Raji (cell line): ENCODE measurements around the gene TBX1.

Source experiments
- POLR2A ChIP-seq: IDR thresholded peaks from 2 replicates; pipeline ENCODE4 v1.6.1; 2011; ENCODE audit warnings: low read depth, low read length, control low read depth; ENCODE audit not compliant: insufficient read depth

TBX1 gene

DNA sequence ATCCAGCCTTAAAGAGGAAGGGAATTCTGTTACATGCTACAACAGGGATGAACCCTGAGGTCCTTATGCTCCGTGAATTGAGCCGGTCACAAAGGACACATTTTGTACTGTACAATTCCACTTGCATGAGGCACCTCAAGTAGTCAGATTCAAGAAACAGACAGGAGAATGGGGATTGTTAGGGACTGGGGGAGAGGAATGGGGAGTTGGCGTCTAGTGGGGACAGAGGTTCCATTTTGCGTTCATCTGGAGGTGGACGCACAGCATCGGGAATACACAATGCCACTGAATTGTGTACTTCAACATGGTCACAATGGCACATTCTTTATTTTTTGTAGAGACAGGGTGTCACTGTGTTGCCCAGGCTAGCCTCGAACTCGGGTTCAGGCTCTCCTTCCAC is 14.1 kb downstream of the TBX1 start:
- no peak for TF ChIP-seq POLR2A

DNA sequence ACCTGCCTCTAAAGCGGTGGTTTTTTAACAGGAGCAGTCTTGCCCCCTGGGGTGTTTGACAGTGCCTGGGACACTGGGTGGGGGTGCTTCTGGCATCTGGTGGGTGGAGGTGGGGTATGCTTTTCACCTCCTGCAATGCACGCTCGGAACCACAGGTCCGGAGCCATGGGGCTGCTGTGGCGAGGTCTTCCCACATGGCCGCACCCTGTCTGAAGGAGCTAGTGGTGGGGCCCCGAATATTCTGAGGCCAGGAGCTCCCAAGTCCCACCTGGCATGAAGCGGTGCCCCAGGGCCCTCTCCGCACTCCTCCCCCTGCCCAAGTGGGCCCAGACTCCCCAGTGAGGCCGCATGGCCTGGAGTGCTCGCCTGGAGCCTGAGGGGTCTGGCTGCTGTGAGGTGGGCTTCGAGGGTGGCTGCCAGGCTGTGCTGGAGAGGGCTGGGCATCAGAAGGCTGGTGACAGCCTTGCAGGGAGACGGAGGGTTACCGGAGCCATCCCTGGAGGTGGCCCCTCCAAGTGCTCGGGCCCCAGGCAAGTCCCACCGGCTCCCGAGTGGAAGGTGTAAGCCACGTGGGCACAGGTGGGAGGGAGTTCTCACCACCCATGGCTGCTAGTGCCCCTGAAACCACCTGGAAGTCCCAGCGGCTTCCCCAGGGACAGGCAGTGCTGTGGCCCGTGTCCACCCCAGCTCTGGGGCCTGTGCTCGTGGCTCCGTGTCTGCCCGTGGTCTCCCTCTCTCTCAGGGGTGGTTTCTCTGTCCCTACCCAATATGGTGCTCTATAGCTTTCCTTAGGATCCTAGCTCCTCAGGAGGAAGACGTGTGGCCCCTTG is 15.1 kb downstream of the TBX1 start:
- TF ChIP-seq POLR2A = no peak

DNA sequence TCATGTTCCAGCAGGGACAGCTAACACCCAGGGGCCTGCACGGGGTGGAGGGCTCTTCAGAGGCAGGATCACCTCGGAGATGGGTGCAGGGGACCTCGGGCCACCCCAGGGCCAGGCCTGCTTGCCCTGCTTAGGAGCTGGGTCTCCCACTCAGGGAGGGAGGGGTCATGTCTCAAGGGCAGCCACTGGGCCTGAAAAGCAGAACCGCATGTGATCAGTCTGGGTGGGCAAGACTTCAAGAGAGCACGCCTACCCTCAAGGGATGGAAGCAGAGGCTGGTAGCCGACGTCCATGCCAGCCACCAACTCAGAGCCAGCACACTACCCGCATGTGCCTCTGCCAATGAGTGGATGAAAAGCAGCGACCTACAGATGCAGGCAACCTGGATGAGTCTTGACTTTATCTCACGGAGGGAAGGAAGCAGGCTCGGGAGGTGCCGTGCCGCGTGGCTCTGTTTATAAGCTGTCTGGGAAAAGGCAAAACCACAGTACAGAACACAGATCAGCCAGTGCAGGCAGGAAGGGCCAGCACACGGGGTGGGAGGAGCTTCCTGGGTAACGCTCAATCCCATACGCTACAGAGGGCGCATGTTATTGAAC is 16.0 kb downstream of the TBX1 start:
- no peak for TF ChIP-seq POLR2A

DNA sequence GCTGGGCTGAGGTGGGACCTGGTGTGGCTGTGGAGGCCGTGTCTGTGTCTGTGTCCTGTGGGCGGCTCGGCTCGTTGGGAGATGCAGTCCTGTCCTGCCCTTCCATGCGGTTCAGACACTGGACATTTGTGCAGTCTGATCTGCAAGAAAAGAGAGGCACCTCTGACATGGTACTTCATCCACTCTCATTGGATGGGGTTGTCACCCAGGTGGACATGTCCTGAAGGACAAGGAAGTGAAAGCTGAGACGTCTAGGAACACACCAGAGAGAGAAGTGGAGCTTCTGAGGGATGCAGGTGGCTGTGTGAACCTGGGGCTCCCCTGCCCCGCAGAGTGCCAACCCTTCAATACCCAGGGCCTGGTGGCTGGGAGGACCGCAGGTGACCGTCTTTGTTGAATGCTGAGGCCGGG is 18.4 kb downstream of the TBX1 start:
- TF ChIP-seq POLR2A = no peak

DNA sequence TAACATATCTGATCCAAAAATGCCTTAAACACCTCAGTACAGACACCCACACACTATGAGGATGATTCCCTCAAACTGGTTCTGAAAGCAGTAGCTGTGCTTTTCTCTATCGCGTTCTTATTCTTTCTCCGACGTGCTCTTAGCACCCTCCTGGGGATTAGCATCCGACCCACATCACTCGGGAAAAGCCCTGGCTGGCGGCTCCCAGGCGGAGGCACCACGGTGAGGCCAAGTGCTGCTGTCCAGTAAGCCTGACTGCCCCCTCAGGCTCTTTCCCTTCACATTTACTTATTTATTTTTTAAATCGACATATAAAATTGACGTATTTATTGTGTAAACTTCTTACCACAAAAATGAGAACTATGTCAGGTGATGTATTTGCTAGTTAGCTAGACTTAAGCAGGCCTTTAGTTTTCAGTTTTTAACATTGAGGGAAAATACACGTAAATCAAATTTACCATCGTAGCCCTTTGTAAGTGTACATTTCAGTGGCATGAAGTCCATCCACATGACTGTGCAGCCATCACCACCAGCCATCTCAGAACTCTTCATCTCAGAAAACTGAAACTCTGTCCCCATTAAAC is 19.2 kb downstream of the TBX1 start:
- no peak for TF ChIP-seq POLR2A

DNA sequence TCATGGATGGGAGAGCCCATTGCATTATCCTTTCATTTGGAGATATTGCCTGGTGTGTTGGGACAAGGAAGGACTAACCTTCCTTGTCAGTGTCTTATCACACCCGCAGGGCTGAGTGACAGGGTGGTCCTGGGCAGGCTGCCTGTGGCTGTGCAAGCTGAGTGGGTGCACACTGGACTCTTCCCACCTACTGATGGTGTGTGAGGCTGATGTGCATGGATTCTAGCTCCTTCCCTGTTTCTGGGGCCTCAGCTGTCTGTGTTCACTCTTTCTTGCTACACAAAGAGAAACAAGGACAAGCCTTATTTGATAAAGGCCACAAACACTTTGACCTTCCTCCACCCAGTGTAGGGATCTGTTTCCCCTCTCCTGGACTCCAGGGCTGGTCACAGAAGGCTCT is 22.0 kb downstream of the TBX1 start:
- TF ChIP-seq POLR2A = no peak

DNA sequence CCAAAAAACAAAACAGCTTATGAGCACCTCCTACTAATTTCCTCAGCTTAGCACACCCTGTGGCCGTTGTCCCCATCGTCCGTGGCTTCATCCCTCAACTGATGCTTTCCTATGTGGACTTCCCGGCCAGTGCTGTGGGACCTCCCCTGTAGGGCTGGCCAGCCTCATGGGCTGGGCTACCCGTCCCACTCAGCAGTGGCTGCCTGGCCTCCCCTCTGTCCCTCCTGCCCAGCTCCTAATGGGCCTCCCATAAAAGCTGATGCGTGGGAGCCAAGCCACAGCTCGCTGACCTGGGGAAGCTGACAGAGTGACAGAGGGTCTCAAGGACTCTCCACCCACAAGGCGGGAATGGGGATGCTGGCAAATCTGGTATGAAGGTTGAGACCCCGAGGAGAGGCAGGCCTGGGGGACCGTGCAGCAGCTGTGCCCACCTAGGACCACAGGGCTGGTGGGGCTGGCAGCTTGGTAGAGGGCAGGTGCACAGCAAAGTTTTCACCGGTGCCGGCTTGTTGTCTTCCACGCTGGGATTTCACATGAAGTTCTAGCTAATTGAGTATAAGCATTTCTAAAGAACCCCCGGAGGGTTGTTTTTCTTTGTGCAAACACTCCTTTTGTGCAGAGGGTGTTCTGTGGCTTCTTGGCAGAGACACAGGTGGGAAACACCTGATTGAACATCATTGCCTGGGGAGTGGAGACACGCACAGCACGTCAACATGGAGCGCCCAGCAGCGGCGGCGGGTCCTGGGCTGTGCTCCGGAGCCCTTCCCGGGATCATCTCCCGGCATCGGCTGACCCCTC is 23.2 kb downstream of the TBX1 start:
- TF ChIP-seq POLR2A = no peak

DNA sequence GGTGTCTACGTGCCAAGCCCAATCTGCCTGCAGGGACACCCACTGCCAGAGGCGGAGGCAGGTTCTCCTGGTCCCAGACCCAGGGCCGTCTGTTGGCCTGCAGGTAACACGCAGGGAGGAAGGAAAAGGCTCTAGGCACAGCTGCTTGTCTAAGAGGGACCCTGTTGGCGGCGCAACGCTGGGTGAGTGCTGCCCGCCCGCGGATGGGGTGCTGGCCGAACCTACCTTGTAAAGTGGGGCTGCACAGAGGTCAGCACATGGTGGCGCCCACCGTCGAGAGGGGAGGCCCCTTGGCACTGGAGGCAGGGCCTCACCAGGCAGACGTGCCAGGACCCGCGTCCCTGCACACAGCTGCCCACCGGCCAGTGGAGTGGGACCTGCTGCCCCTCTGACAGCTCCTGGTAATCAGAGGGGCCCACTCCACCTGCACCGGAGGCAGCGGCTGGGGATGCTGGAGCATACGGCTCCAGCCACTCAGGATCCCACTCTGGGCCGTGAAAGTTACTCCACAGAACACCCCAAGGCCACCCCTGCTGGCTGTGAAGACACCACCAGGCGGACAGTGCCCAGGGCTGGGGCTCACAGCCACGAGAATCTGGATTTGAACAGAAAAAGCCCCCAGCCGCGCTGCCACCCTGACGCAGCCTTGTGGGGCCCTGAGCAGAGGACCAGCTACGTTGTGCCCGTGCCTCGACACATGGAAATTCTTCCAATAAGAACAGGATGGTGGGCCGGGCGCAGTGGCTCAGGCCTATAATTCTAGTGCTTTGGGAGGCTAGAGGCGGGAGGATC is 24.0 kb downstream of the TBX1 start:
- TF ChIP-seq POLR2A = no peak

DNA sequence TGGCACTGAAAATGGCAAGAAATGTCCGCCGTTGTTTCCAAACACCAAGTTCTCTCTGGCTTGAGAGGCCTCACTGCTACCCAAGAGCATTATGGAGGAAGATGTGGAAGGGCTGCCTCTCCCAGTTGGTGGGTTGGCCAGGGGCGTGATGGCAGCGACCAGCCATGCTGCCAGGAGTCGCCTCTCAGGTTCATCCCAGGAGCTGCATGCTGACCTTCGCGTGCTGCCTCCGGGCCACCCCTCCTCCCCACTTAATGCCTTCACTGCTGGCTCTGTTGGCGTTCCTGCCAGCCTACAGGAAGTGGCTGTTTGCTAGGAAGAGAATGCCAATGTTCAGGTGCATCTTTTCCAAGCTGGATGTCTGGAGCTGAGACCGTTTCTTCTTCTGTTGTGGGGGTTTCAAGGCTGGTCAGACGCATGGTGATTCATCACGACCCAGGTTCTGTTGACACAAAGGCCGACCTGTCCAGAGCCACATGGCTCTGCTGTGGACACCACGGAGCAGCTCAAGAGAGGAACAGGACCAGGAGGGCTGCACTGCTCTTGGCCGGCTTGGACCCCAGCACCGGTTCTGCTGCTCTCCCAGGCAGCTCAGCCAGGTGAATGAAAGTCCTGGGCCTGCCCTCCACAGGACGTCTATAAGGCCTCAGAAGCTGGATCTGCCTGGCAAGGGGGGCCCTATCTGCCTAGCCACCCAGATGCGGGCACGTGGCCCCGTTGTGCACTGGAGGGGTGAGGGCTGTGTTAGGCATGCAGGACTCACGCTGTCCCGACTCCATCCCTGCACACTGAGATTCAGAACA is 25.1 kb downstream of the TBX1 start:
- no peak for TF ChIP-seq POLR2A

DNA sequence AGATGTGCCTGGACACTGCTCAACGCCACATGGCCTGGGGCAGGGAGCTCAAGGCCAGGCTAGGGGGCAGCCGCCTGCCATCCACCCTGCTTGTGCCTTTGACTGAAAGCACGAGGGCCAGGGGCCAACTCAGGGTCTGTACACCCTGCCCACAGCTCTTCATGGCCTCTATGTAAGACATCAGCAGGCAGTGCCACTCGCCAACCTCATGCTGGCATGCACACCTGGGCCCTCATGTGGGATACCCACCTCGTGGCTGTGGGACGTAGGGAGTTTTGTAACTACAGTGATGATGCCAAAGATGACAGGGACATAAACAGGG is 25.6 kb downstream of the TBX1 start:
- TF ChIP-seq POLR2A = no peak

DNA sequence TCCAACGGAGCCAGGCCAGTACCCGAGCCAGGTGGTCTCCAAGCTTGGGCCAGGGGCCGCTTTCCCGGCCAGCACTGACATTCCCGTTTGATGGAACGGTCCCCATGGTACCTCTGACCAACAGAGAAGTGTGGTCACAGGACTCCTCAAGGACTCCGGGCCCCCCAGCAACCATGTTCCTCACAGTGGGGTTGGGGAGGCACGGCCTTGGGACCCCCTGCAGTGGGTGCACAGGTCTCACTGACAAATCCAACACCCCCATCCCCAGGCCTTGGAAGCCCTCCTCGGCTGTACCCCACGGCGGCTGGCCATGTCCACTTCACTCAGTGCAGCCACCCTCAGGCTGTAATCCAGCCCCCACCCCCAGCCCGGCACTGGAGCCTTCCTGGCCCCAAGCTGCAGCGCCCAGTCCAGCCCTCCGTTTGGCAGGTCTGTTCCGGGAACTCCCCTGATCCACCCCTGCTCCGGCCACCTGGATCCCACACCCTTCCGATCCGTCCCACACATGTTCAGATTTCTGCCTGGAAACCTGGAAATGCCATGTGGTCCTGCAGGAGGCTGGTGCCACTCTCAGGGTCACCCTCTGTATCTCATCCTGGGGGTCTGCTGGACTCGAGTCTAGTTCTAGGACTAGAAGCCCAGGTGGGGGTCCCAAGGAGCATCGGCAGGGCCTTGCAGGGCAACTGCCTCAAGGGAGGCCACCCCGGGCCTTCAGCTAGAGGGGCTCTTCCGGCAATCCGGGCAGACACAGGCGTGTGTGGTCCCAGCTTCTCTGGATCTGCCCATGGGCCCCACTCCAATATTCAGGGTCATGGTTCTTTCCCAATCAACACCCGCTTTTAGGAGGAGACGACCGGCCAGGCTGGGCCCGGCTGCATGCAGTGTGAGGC is 26.6 kb downstream of the TBX1 start:
- no peak for TF ChIP-seq POLR2A

DNA sequence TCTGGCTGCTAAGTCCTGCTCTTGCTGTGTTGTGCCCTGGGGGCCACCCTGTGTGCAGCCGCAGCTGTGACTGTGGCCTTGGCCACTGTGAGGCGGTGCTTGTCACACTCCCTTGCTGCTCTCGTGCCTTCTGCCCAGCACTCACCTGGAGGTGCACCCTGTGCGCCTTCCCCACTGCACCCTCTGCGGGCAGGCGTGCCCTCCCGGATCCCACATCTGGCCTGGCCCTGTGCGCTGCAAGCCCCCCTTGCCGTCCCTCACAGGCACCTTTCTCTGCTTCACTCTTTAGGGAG is 27.2 kb downstream of the TBX1 start:
- no peak for TF ChIP-seq POLR2A

DNA sequence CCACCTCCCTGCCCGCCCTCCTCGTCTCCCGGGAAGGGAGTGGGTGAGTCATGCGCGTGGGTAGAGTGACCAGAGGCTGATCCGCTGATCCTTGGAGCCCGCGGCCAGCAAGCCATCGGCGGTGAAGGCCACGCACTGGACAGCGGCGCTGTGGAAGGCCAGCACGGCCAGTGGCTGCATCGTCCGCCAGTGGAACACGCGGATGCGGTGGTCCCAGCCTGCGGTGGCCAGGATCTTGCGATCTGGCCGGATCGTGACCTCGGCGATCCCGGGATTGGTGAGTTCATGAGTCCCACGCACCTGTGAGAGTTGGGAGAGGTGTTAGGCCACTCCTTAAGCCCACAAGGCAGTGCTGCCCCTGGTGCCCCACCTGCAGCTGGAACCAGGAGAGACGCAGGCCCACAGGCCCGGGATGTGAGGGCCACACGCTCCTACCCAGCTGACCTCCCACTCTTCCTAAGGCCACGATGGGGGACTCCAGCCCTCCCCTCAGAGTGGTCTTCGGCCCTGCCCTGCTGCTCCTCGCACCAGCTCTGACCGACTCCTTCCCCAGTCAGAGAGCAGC is 28.2 kb downstream of the TBX1 start:
- TF ChIP-seq POLR2A = no peak

DNA sequence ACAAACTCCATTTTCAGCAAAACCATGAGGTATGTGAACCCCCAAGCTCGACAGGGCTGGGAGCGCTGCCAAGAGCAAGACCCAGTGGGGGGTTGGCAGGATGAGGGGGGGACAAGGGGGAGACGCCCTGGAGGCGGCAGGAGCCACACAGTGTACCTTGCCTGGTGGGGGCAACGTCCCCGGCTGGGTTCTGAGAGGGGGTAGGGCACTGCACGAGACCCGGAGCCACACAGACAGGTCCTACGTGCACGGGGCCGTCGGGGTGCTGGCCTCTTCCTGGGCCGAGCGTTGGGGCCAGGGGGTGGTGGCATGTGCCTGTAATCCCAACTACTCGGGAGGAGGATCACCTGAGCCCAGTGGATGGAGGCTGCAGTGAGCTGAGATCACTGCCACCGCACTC is 28.8 kb downstream of the TBX1 start:
- no peak for TF ChIP-seq POLR2A

DNA sequence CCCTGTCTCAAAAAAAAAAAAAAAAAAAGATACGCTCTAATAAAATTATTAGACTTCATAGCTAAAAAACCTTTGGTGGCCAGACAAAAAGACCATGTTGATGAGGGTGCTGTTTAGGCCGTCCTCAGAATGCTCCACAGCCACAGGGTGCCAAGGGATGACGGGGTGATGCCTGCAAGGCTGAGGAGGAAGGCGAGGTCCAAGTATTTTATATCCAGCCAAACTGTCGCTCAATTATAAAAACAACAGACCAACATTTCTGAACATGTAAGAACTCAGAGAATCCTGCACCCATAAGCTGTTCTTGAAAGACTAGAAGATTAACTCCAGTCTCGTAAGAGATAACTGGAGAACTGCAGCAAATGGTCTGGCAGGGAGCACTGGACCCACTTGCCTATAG is 29.2 kb downstream of the TBX1 start:
- TF ChIP-seq POLR2A = no peak
